Measurements from ENCODE around the gene S100A7A.
A peak's percentile ranks its signal among the peaks of the same experiment; 100 is the strongest.

S100A7A gene

GRCh38 chr1:153374071-153374470 lies 42.2 kb upstream of the S100A7A start:
- peaks cover 100% of the 10 kb centered on the region for H3K27me3 ChIP-seq (ENCODE audit: insufficient read depth, low read depth, severe bottlenecking)
- DNase-seq: no peak
- H3K9me3 ChIP-seq (ENCODE audit: severe bottlenecking): peaks cover 26% of the 10 kb centered on the region
- H3K4me3 ChIP-seq (ENCODE audit: low read depth, low read length): no peak overlapping the region
- TF ChIP-seq, protein P1, sequence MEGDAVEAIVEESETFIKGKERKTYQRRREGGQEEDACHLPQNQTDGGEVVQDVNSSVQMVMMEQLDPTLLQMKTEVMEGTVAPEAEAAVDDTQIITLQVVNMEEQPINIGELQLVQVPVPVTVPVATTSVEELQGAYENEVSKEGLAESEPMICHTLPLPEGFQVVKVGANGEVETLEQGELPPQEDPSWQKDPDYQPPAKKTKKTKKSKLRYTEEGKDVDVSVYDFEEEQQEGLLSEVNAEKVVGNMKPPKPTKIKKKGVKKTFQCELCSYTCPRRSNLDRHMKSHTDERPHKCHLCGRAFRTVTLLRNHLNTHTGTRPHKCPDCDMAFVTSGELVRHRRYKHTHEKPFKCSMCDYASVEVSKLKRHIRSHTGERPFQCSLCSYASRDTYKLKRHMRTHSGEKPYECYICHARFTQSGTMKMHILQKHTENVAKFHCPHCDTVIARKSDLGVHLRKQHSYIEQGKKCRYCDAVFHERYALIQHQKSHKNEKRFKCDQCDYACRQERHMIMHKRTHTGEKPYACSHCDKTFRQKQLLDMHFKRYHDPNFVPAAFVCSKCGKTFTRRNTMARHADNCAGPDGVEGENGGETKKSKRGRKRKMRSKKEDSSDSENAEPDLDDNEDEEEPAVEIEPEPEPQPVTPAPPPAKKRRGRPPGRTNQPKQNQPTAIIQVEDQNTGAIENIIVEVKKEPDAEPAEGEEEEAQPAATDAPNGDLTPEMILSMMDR (IDR thresholded peaks at IDR 0.05; ENCODE audit: low read depth, low read length): no peak
- H3K36me3 ChIP-seq: no peaks in the 10 kb centered on the region
- H3K27ac ChIP-seq: no peak overlapping the region

DNA sequence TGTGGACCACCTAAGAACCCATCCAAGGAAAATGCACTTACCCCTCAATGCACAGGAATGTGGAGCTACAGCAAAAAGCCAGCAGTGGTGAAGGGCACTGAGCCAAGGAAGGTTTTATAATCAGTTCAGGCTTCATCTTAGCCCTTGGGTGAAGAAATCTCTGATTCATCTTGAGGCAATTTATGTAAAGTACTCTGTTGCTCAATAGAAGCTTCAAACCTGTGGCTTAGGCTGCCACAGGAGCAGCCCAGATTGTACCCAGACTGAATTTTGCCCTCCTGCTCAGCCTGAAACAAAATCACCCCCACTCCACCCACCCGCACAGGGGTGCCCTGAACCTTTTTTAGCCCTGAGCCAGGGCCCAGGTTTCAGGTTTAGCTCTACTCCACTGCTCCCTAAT lies 40.8 kb upstream of the S100A7A start, which contains the start of gene S100A12:
Gene S100A12 (minus strand): TSS at position 111 of the 400 bp plus-strand sequence. CDS start 1,029 bp downstream, outside the sequence.
- DNase-seq: no peak
- TF ChIP-seq, protein P1 (IDR thresholded peaks at IDR 0.05; ENCODE audit: low read depth, low read length): no peak
- no peak within 1 kb of the TSS for H3K4me3 ChIP-seq (ENCODE audit: low read depth, low read length)
- peaks cover 30% of the 10 kb centered on the region for H3K9me3 ChIP-seq (ENCODE audit: severe bottlenecking)
- H3K27ac ChIP-seq: no peak within 1 kb of the TSS
- peaks cover 100% of the 10 kb centered on the region for H3K27me3 ChIP-seq (ENCODE audit: insufficient read depth, low read depth, severe bottlenecking)
- H3K36me3 ChIP-seq: no peaks in the 10 kb centered on the region

DNA sequence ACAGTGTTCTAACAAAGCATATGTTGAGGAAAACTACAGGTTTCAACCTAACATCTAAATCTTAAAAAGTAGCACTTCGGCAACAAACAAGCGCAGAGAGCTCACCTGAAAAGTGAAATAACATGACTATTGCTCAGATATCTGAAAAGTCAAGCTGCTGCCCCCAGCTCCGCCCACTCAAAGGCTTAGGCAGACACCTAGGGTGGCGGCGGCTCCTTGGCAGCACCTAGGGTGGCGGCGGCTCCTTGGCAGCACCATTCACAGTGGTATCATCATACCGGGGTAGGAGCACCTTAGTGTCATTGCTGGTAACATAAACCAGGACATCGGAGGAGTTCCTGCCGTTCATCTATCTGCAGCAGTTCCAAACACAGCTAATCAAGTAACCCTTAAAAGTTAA lies 36.7 kb upstream of the S100A7A start:
- Histone ChIP-seq H3K27me3 (ENCODE audit: insufficient read depth, low read depth, severe bottlenecking) (peaks cover 100% of the 10 kb centered on the region), H3K4me3 (ENCODE audit: low read depth, low read length) (no peak overlapping the region), H3K36me3 (no peaks in the 10 kb centered on the region), H3K27ac (no peak overlapping the region), H3K9me3 (ENCODE audit: severe bottlenecking) (peaks cover 50% of the 10 kb centered on the region)
- TF ChIP-seq, protein P1 (IDR thresholded peaks at IDR 0.05; ENCODE audit: low read depth, low read length): no peak
- DNase-seq: no peak

DNA sequence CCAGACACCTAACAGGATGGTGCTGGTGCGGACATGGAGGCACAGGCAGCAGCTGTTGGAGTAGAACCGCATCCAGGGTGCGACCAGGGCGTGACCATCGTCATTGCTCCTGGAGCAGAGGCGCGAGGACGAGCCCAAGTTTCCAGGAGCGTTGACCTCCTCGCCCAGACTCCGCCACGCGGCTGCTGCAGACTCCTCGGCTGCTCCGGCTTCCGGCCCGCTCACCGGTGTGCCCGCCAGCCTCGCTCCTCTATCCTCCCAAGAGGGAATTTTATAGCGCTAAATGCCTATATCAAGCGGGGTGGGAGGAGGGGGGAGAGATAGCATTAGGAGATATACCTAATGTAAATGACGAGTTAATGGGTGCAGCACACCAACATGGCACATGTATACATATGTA lies 35.6 kb upstream of the S100A7A start:
- no peak for DNase-seq
- no peak overlapping the region for H3K4me3 ChIP-seq (ENCODE audit: low read depth, low read length)
- peaks cover 100% of the 10 kb centered on the region for H3K27me3 ChIP-seq (ENCODE audit: insufficient read depth, low read depth, severe bottlenecking)
- no peak overlapping the region for H3K27ac ChIP-seq
- no peaks in the 10 kb centered on the region for H3K36me3 ChIP-seq
- peaks cover 42% of the 10 kb centered on the region for H3K9me3 ChIP-seq (ENCODE audit: severe bottlenecking)
- TF ChIP-seq, protein P1 (IDR thresholded peaks at IDR 0.05; ENCODE audit: low read depth, low read length): no peak

DNA sequence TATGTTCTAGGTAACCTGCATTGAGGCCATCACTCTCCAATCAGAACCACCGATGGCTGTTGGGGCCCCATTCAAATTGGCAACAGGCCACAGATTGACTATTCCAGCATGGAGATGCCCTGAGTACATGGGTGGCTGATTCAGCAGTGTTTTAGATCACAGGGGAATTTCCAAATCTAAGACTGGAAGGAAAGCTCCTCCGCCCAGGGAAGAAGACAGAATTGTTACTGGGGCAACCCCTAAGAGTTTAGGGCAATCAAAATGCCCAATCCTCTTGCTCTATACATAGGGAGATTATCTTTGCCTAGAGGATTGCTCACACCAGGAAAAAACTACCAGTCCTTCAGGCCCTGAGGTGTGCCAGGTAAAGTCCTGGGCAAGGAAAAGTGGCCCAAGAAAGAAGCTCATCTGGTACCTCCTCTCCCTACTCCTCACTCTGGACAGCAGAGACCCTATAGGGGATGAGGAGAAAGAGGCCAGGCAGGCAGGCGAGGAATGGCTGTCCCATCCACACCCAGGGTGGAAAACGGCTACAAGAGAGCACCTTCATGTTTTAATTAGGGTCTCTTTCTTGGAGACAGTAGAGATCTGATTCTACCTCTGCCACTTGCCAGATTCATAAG lies 31.3 kb upstream of the S100A7A start:
- Histone ChIP-seq H3K9me3 (ENCODE audit: severe bottlenecking) (peaks cover 30% of the 10 kb centered on the region), H3K27me3 (ENCODE audit: insufficient read depth, low read depth, severe bottlenecking) (peaks cover 97% of the 10 kb centered on the region), H3K4me3 (ENCODE audit: low read depth, low read length) (no peak overlapping the region), H3K36me3 (no peaks in the 10 kb centered on the region), H3K27ac (no peak overlapping the region)
- DNase-seq: no peak
- TF ChIP-seq, protein P1 (IDR thresholded peaks at IDR 0.05; ENCODE audit: low read depth, low read length): no peak

GRCh38 chr1:153386500-153386901 lies 29.8 kb upstream of the S100A7A start:
- Histone ChIP-seq H3K27me3 (ENCODE audit: insufficient read depth, low read depth, severe bottlenecking) (peaks cover 97% of the 10 kb centered on the region), H3K4me3 (ENCODE audit: low read depth, low read length) (no peak overlapping the region), H3K9me3 (ENCODE audit: severe bottlenecking) (peaks cover 16% of the 10 kb centered on the region), H3K27ac (no peak overlapping the region), H3K36me3 (no peaks in the 10 kb centered on the region)
- TF ChIP-seq, protein P1 (IDR thresholded peaks at IDR 0.05; ENCODE audit: low read depth, low read length): no peak
- DNase-seq: peak; percentile 12

Measured in WERI-Rb-1 (cell line).